Neuronal stem cell (in vitro differentiated cells): ENCODE data around the gene FAM53A.
A peak's percentile ranks its signal among the peaks of the same experiment; 100 is the strongest.

Experiments
- DNase-seq: peaks from one replicate; pipeline ENCODE4 v3.0.0-alpha.2; 2013; ENCODE audit warnings: low spot score
- H2AFZ ChIP-seq: one replicate; pipeline ENCODE4 v1.6.1; 2013; ENCODE audit warnings: mild to moderate bottlenecking, low read length, inconsistent platforms
- H2AK5ac ChIP-seq: 2 replicates; pipeline ENCODE4 v1.6.1; 2013; ENCODE audit warnings: low read depth, mild to moderate bottlenecking, inconsistent platforms, low read length, moderate library complexity, mixed read lengths
- H2BK120ac ChIP-seq: 2 replicates; pipeline ENCODE4 v1.6.1; 2013; ENCODE audit warnings: low read depth, mild to moderate bottlenecking, inconsistent platforms, low read length, moderate library complexity, mixed read lengths
- H2BK12ac ChIP-seq: one replicate; pipeline ENCODE4 v1.6.1; 2013; ENCODE audit warnings: low read length, inconsistent platforms
- H2BK15ac ChIP-seq: 2 replicates; pipeline ENCODE4 v1.6.1; 2013; ENCODE audit warnings: mild to moderate bottlenecking, low read length, inconsistent platforms, mixed read lengths
- H2BK5ac ChIP-seq: one replicate; pipeline ENCODE4 v1.6.1; 2013; ENCODE audit warnings: inconsistent platforms, mild to moderate bottlenecking, low read length, moderate library complexity
- H3K14ac ChIP-seq: one replicate; pipeline ENCODE4 v1.6.1; 2013; ENCODE audit warnings: low read length, inconsistent platforms
- H3K18ac ChIP-seq: 2 replicates; pipeline ENCODE4 v1.6.1; 2013; ENCODE audit warnings: low read length, inconsistent platforms
- H3K23ac ChIP-seq: 2 replicates; pipeline ENCODE4 v1.6.1; 2013; ENCODE audit warnings: low read depth, mild to moderate bottlenecking, mixed read lengths, low read length, inconsistent platforms; ENCODE audit not compliant: poor library complexity
- H3K27ac ChIP-seq: replicated peaks from 3 replicates; pipeline ENCODE4 v1.5.1; 2013; ENCODE audit warnings: low read length, inconsistent platforms
- H3K27me3 ChIP-seq, 3 experiments: 2 replicates each; pipeline ENCODE4 v1.6.1; 2013; ENCODE audit warnings: low read length in 3 of 3, mild to moderate bottlenecking in 2 of 3, inconsistent platforms in 1 of 3, low read depth in 1 of 3, mixed read lengths in 1 of 3, moderate library complexity in 1 of 3; ENCODE audit not compliant: control insufficient read depth in 3 of 3, insufficient read depth in 3 of 3
- H3K36me3 ChIP-seq, 2 donors: replicated peaks in 1 of 2; 2 replicates each; pipeline ENCODE4 v1.6.1; 2013; ENCODE audit warnings: low read length in 2 of 2; ENCODE audit not compliant: control insufficient read depth in 2 of 2, insufficient read depth in 2 of 2
- H3K4ac ChIP-seq: 2 replicates; pipeline ENCODE4 v1.6.1; 2013; ENCODE audit warnings: inconsistent platforms, mild to moderate bottlenecking, low read length, moderate library complexity
- H3K4me1 ChIP-seq, 2 donors: 1 replicate in 1 of 2; 2 replicates in 1 of 2; pipeline ENCODE4 v1.6.1; 2013; ENCODE audit warnings: low read length in 2 of 2, low read depth in 1 of 2; ENCODE audit not compliant: control insufficient read depth in 2 of 2, insufficient read depth in 1 of 2
- H3K4me2 ChIP-seq: one replicate; pipeline ENCODE4 v1.6.1; 2013; ENCODE audit warnings: mild to moderate bottlenecking, low read length, inconsistent platforms; ENCODE audit not compliant: insufficient read depth, poor library complexity, severe bottlenecking
- H3K4me3 ChIP-seq, 2 donors: 2 replicates each; pipeline ENCODE4 v1.5.1; 2013; ENCODE audit warnings: low read length in 2 of 2, mild to moderate bottlenecking in 2 of 2, inconsistent platforms in 1 of 2, moderate library complexity in 1 of 2
- H3K79me1 ChIP-seq: one replicate; pipeline ENCODE4 v1.6.1; 2013; ENCODE audit warnings: low read depth, mild to moderate bottlenecking, inconsistent platforms, low read length, moderate library complexity
- H3K9ac ChIP-seq: one replicate; pipeline ENCODE4 v1.6.1; 2013; ENCODE audit warnings: mild to moderate bottlenecking, low read depth, low read length, inconsistent platforms; ENCODE audit not compliant: poor library complexity
- H3K9me3 ChIP-seq, 2 donors: replicated peaks in 1 of 2; 2 replicates each; pipeline versions ENCODE3 to v1.6.1; 2013; ENCODE audit warnings: low read length in 2 of 2, mild to moderate bottlenecking in 2 of 2, inconsistent platforms in 1 of 2, low read depth in 1 of 2, mixed read lengths in 1 of 2, moderate library complexity in 1 of 2; ENCODE audit not compliant: control insufficient read depth in 2 of 2, insufficient read depth in 1 of 2
- H4K8ac ChIP-seq: one replicate; pipeline ENCODE4 v1.6.1; 2013; ENCODE audit warnings: low read depth, mild to moderate bottlenecking, inconsistent platforms, low read length, moderate library complexity
- H4K91ac ChIP-seq: one replicate; pipeline ENCODE4 v1.6.1; 2013; ENCODE audit warnings: low read length, low read depth, mild to moderate bottlenecking, inconsistent platforms; ENCODE audit not compliant: poor library complexity
- WGBS, 2 donors: extraction: QIAGEN DNeasy Blood & Tissue Kit; methylation state at CpG; one replicate each; pipeline ENCODE4 v1.1.7; 2013; ENCODE audit warnings: missing lambda C conversion rate in 2 of 2, mixed read lengths in 1 of 2; ENCODE audit not compliant: insufficient read length in 2 of 2, insufficient replicate concordance in 1 of 2; ENCODE audit errors: extremely low coverage in 2 of 2; 5-methylcytosine and 5-hydroxymethylcytosine counted together

FAM53A gene

GRCh38 chr4:1715002-1715758 lies 31.1 kb upstream of the FAM53A start:
- Histone ChIP-seq H3K27ac (no peak overlapping the region), H3K4me3 (no peak overlapping the region), H3K18ac (no peak overlapping the region), H3K4me2 (no peak overlapping the region), H3K14ac (no peak overlapping the region), H3K79me1 (peaks cover 26% of the 10 kb centered on the region), H2BK15ac (no peak overlapping the region), H3K9ac (no peak overlapping the region), H3K9me3 (peaks cover 0 to 2% of the 10 kb centered on the region in 2 donors), H2BK5ac (no peak overlapping the region), H4K91ac (no peak overlapping the region), H2AFZ (no peak overlapping the region), H3K23ac (no peak overlapping the region), H3K27me3 (no peaks in the 10 kb centered on the region), H4K8ac (peak overlapping the region; percentile 17), H3K4me1 (peaks cover 18 to 23% of the 10 kb centered on the region in 2 donors), H2AK5ac (no peak overlapping the region), H2BK120ac (no peak overlapping the region), H2BK12ac (no peak overlapping the region), H3K4ac (no peak overlapping the region), H3K36me3 (peaks cover 28 to 55% of the 10 kb centered on the region in 2 donors)
- no peak for DNase-seq
- no CpG with 5 or more reads among the region's 16 CpGs for WGBS, 2 donors

- no peak overlapping the region for H3K14ac ChIP-seq
- H2AK5ac ChIP-seq = no peak overlapping the region
- no peaks in the 10 kb centered on the region for H3K9me3 ChIP-seq
- H3K36me3 ChIP-seq = peaks cover 28 to 62% of the 10 kb centered on the region in 2 donors
- H2BK120ac ChIP-seq = no peak overlapping the region
- peaks cover 20% of the 10 kb centered on the region for H3K79me1 ChIP-seq
- H4K91ac ChIP-seq = no peak overlapping the region
- no peak overlapping the region for H3K27ac ChIP-seq
- no peak overlapping the region for H2BK12ac ChIP-seq
- no peak overlapping the region for H2BK5ac ChIP-seq
- H2AFZ ChIP-seq = no peak overlapping the region
- H3K27me3 ChIP-seq = no peaks in the 10 kb centered on the region
- H4K8ac ChIP-seq = no peak overlapping the region
- H3K9ac ChIP-seq = no peak overlapping the region
- no peak overlapping the region for H3K4me2 ChIP-seq
- WGBS, 2 donors = no CpG with 5 or more reads among the region's 9 CpGs
- peaks cover 12 to 16% of the 10 kb centered on the region in 2 donors for H3K4me1 ChIP-seq
- DNase-seq = no peak
- no peak overlapping the region for H3K23ac ChIP-seq
- H3K18ac ChIP-seq = no peak overlapping the region
- no peak overlapping the region for H3K4ac ChIP-seq
- H3K4me3 ChIP-seq = no peak overlapping the region
- H2BK15ac ChIP-seq = no peak overlapping the region
Measured at GRCh38 chr4:1714303-1715001, 30.3 kb upstream of the FAM53A start.

GRCh38 chr4:1713003-1713851 lies 29.1 kb upstream of the FAM53A start:
- Histone ChIP-seq H3K4ac (no peak overlapping the region), H2AFZ (peak overlapping the region; percentile 99), H3K4me1 (peaks cover 13 to 16% of the 10 kb centered on the region in 2 donors), H3K4me2 (peak overlapping the region; percentile 99), H2BK5ac (peak overlapping the region; percentile 96), H3K27ac (peak overlapping the region; percentile 26), H2AK5ac (peak overlapping the region; percentile 90), H3K9me3 (no peaks in the 10 kb centered on the region), H2BK120ac (peak overlapping the region; percentile 72), H4K8ac (peak overlapping the region; percentile 89), H3K36me3 (peaks cover 24 to 66% of the 10 kb centered on the region in 2 donors), H3K14ac (peak overlapping the region; percentile 39), H3K23ac (peak overlapping the region; percentile 83), H3K4me3 (peak overlapping the region; percentile 93 to 95), H3K27me3 (no peaks in the 10 kb centered on the region), H3K79me1 (peaks cover 19% of the 10 kb centered on the region), H3K9ac (peak overlapping the region; percentile 93), H3K18ac (peak overlapping the region; percentile 90), H4K91ac (peak overlapping the region; percentile 11), H2BK15ac (no peak overlapping the region), H2BK12ac (no peak overlapping the region)
- WGBS, 2 donors = no CpG with 5 or more reads among the region's 35 CpGs
- no peak for DNase-seq
